ENCODE data around the gene RACK1.
"Not testable (repeated sequence)": the region's sequence is repeated elsewhere in the genome, so short reads cannot be mapped to it uniquely, and the experiment has no call there.

The RACK1 gene

GRCh38 chr5:181212080-181212479 is 31.6 kb downstream of the RACK1 start:
- DNase-seq: no peak

GRCh38 chr5:181211208-181211607 is 32.5 kb downstream of the RACK1 start:
- no peak for DNase-seq

DNA sequence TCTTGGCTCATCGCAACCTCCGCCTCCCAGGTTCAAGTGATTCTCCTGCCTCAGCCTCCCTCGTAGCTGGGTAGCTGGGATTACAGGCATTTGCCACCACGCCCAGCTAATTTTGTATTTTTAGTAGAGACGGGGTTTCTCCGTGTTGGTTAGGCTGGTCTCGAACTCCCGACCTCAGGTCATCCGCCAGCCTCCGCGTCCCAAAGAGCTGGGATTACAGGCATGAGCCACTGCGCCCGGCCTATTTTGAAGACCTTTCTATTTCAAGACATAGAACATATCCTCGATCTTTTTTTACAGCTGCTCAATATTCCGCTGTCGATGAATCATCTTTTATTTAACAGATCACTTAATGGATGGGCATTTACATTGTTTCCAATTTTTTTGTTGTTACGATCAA is 33.0 kb downstream of the RACK1 start:
- not testable (repeated sequence) for DNase-seq

DNA sequence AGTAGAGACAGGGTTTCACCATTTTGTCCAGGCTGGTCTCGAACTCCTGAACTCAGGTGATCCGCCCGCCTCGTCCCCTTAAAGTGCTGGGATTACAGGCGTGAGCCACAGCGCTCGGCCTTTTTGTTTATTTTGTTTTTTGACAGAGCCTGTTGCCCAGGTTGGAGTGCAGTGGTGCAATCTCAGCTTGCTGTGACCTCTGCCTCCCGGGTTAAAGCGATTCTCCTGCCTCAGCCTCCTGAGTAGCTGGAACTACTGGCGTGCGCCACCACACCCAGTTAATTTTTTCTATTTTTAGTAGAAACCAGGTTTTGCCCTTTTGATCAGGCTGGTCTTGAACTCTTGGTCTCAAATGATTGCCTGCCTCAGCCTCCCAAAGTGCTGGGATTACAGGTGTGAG is 33.6 kb downstream of the RACK1 start:
- not testable (repeated sequence) for DNase-seq

GRCh38 chr5:181209006-181209405 is 34.7 kb downstream of the RACK1 start:
- DNase-seq: not testable (repeated sequence)

- no peak for DNase-seq
Measured at GRCh38 chr5:181207960-181208253, 35.8 kb downstream of the RACK1 start.

GRCh38 chr5:181207214-181207959 is 36.3 kb downstream of the RACK1 start:
- no peak for DNase-seq

- no peak for DNase-seq
Measured at GRCh38 chr5:181205761-181206649, 37.7 kb downstream of the RACK1 start.

DNA sequence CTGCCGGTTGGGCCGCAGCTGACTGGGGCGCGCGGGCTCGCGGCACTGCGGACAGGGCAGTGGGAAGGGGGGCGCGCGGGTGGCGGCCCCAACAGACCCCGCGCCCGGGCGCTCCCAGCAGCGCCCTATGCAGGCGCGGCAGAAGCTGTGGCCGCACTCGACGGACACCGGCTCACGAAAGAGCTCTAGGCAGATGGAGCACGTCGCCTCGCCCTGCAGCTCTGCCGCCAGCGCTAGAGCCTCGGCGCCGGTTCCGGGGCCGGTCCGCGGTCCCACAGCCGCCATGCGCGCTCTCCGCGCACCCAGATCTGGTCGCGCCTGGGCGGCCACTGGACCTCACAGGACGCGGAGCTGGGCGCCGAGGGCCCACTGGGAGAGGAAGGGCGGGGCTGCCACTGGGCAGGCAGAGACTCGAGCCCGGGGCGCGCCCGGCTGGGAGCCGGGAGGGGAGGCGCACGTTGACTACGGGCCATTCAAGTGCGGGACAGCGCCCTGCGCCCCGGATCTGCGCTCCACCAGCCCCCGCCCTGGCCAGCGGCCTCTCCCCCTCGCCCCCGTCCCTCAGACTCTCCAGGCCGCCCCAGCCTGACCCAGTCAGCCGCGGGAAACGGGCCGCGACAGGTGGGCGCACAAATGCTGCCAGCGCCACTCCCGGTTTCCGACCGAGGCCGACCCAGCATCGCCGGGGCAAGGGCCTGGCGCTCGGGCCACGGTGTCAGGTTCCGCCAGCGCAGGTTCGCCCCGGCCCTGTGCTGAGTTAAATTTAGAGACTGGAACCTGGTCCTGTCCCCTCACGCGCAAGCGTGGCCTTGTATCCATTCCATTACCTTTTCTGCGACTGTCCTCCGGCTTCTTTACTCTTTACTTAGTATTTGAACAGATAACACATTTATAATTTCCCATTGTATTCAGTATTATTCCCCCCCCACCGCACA is 38.6 kb downstream of the RACK1 start, which contains the start of gene TRIM7:
TRIM7 (minus strand) TSS at position 371 of the 935 bp plus-strand sequence; CDS start at position 285, 86 bp downstream.
- DNase-seq: no peak

- no peak for DNase-seq
Measured at GRCh38 chr5:181204113-181204825, 39.4 kb downstream of the RACK1 start.

DNA sequence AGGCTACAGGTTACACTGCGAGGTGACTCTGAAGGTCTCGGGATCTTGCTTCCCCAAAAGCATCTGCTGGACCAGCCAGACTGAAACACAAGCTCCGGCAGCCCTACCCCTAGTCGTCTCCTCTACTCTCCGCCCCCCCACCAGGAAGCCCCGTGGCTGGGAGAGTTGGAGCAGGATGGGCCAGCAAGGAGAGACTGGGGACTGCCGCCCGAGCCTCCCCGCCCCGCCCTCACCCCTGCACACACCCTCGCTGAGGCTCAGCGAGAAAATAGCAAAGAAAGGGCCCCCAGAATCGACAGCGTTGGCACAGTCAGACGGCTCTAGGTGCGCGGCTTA is 40.0 kb downstream of the RACK1 start:
- DNase-seq: no peak

DNA sequence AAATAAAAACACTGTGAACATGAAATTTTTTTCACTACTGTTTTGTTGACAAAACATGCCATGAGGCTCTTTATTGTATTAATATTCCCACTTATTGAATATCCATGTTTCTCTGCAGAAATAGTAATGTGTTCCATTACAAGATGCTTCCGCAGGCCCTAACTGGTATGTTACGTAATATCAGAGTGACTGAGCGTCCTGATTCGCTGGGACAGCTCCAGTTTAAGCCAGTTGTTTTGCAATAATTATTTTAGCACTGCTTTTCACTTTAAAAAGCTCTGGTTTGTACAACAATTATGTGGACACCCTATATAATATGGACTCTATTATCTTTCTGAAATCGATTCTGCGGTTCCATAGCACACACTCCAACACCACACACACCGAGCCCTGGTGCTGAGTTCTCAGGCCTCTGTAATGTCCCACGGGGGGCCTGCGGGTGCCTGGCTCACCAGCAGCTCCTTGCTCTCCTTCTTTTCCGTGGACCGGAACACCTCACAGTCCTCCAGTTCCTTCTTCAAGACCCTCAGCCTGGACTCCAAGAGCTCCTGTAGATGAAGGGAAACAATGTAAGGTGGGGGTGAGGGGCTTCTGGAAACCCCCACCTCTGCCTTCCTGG is 40.5 kb downstream of the RACK1 start:
- no peak for DNase-seq

DNA sequence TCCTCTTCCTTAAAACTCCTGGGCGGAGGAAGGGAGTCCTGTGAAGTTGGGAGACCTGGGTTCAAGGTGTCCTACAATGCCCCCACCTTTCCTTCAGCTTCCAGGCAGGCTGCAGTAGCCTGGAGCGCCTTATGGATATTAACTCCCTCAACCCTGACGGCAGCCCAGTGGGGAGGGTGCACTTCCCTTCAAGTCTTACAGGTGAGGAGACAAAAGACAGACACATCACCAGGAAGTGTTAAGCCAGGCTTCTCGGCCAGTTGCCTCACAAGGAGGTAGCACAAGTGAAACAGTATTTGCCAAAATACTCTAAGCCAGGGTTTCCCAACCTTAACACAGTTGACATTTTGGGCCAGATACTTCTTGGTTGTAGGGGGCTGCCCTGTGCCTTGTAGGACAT is 42.9 kb downstream of the RACK1 start:
- DNase-seq: no peak

- DNase-seq: no peak
Measured at GRCh38 chr5:181199881-181200638, 43.6 kb downstream of the RACK1 start.

DNA sequence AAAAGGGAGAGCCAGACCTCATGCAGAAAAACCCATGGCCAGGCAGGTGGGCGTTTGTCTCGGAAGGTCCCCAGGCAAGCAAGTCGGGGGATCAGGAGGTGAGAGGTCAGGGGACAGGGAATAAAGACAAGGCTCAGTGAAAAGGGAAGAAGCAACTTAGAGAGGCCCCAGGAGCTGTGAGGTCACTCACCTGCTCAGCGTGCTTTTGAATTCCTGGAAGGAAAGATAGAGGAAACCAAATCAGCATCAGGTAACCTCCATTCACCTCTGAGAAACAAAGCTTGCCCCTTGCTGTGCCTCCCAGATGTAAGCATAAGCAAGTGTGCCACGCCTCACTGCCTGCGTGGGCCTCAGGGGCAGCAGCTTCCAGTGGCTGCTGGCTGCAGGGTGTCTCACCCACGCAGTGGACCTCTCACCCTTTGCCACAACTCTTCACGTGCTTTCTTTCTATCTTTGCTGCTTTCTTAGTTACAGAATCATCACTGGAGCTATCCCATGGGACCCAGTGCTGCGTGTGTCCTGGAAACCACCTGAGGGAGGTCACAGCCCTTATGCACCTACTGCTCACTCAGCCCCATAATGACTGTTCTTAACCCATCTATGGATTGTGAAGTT is 44.7 kb downstream of the RACK1 start:
- DNase-seq: no peak

DNA sequence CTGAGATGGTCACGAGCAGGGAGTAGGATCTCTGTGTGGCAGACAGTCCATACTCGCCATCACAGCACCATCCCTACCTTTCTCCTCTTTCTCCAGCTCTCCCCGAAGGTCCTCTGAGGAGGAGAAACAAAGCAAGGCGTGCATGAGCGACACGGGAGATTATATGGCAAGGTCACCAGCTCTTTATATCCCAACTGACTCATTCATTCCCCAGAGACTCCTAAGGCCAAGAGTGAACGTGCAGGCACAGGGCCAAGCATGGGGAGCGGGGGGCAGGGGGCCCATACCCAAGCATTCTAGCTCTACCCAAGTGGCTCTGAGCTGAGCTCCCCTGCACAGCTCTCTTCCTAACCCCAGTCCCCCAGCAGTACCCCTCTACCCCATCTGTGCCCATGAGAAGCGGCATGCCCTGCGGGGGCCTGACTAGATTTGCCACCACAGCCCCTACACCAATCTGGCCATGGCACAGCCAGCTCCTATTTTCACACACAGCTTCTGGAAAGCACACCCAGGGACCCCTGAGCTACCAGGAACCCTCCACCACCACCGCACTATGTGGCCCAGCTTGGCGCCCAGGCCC is 45.5 kb downstream of the RACK1 start:
- DNase-seq: no peak

- no peak for DNase-seq
Measured at GRCh38 chr5:181197326-181197951, 46.3 kb downstream of the RACK1 start.

DNA sequence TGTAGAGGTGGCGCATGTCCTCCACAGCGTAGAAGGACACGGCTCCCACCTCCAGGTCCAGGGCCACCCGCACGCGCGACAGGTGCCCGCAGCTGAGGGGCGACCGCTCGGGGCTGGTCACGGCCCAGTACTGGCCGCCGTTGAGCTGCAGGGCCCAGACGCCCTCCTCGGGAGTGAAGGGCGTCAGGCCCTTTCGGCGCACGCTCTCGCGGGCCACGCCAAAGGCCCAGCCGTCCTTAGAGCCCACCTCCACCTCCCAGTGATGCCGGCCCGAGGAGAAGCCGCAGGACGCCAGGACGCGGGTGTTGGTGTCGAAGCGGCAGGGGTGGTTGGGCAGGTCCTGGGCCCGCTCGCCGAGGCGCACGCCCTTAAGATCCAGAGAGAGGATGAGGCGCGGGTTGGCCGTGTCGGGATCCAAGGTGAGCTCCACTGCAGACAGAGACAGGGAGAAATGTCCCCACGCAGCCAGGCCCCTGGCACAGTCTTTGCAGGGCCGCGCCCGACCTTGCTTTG is 48.4 kb downstream of the RACK1 start:
- no peak for DNase-seq

DNA sequence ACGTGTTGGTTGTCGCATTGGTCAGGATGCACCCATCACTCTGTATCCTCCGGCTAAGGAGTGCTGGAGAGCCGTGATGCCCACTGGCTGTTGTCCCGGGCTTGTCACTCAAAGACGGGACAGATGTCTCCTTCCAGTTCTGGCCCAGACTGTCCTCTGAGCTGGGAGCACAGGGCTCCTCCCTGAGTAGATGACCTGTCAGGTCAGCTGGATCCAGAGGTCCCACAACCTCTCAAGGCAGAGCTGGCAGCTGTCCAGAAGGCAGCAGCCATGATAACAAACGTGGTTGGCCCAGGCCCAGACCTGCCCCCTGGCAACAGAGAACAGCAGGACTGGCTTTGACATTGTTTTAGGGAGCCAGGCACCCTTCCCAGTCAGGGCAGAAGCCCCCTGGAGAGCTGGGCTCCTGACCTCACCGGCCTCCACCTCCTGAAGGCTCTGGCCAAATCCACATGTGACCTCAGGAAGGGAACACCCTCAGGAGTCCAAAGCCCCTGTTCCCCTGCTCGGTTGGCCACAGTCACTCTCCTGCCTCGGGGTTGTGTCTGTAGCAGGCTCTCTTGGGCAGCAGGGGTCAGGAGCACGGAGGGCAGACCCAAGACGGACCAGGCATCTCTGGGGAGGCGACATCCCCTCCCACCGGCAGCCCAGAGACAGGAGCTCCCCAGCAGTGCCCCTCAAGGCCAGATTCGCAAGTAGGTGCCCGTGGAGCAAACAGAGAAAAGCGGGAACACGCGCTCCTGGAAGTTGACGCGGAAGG is 49.0 kb downstream of the RACK1 start:
- DNase-seq: no peak

All from activated CD4-positive, CD25-positive, alpha-beta regulatory T cell (primary cell).